GM18502 (cell line): ENCODE measurements around the gene GOLGA6A.
"Not testable (repeated sequence)": the region's sequence is repeated elsewhere in the genome, so short reads cannot be mapped to it uniquely, and the experiment has no call there.

ENCODE experiments used
- ATAC-seq: cut with Tn5 transposase; IDR thresholded peaks from one replicate; pipeline ENCODE4 v1.9.1; 2021; ENCODE audit warnings: mild to moderate bottlenecking; ENCODE audit not compliant: unreplicated experiment, poor library complexity

Gene GOLGA6A

DNA sequence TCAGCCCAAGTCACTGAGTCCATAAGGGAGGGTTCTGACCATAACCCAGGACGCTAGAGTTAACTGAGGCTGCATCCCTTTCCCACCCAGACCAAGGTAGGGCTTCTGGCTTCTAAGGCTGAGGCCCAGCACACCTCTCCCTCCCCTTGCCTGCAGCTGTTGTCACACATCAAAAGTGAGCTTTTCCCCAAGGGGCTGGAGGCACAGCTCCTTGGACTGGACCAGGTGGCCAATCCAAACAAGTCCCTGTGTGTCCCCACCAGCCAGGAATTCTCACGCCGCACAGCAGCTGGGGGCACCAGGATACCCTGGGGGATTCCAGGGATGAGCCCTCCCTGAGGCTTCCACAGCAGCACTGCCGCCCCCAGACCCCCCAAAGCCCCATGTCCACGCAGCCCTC, 25.8 kb upstream of the GOLGA6A start:
- ATAC-seq = no peak

GRCh38 chr15:74099963-74100733, 17.8 kb upstream of the GOLGA6A start:
- peak; percentile 84 for ATAC-seq

DNA sequence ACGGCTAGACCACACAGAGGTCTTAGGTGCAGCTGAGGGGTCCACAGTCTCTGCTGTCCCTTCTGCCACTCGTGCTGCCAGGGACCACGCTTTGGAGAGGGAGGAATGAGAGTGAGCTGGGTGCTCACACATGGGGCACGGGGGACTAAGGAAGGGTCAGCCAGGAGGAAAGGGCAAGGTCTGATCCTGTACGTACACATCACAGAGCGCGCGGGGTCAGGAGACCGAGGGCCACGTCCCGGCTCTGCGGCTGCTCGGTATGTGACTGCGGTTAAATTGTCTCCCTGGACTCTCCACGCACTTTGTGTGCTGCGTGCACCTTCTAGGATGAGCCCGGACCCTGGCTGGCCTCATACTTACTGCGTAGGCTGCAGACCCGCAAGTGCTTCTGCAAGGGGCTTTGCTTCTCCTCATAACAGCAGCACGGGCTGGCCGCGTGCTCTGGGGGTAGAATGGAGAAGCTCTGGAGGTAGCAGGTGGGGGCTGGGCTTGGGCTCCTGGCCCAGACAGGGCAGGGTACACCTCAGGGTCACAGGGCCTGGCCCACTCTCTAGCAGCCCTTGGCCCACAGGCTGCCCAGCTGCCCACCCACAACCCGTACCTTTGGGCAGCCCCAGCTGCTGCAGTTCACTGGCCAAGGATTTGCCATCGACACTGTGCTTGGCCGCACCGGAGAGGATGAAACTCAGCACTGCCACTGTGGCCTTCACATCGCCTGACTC, 14.6 kb upstream of the GOLGA6A start:
- ATAC-seq = not testable (repeated sequence)

GRCh38 chr15:74095610-74096009, 13.3 kb upstream of the GOLGA6A start:
- not testable (repeated sequence) for ATAC-seq

- not testable (repeated sequence) for ATAC-seq
Observed at GRCh38 chr15:74094567-74094966, 12.2 kb upstream of the GOLGA6A start.

DNA sequence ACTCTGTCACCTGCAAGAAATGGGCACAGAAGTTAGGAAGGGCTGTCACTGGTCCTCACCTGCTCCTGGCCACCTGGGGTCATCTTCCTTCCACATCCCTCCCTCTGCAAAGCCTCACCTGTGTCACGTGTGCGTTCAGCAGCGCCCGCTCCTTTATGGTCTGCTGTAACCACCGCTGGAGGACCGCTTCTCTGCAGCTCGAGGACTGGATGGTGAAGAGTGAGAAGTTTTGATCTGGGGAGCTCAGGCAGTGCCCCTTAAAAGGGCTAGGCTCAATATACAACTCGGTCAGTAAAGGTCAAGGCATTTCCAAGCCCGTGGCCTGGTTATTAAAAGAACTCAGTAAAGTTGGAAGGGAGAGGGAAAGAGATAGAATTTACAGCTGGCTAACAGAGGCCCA, 6.6 kb downstream of the GOLGA6A start:
- ATAC-seq = not testable (repeated sequence)

DNA sequence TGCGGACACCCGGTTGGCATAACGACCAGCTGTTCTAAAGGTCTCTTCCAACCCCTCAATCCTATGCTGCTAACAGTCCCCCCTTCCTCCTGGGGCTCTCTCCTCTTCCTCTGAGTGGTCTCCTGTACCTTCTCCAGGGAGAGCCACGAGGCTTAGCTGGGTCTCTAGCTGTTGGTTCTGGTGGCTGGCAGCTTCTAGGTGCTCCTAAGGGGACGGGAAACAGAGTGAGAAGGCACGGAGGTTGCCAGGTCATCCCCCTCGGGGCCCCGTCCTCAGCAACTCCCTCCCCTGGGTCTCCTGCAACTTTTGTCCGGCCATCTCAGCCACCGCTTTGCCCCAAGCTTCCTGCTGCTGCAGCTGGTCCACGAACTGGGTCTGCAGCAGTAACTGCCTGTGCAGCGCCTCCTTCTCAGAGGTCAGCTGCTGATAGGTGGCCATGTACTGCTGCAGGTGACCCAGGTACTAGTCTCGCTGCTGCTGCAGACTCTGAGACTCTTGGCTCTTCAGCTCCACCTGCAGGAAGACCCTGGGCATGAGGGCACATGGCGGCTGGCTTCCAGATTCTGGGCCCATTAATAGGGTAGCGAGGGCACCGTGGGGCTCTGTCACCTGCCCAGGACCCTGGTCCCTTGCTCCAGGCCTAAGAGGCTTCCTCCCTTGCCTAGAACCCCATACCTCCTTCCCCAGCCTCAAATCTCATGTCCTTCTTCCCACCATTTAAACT, 9.6 kb downstream of the GOLGA6A start:
- ATAC-seq = not testable (repeated sequence)

DNA sequence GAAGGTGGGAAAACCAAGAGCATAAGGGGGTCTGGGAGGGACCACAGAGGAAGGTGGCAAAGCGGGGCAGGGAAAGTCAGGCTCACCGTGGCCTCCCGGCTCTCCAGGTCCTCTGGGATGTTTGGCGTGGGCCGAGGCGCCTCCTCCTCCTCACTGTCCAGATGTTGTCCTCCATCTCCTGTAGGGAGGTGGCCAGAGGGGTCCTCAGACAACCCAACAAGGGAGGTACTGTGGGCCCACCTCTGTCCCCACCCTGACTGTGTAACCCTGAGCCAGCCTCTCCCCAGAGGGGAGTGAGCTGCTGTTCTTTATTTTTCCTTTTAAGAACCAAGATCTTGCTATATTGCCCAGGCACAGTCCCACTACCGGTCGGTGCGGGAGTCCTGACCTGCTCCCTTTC, 10.2 kb downstream of the GOLGA6A start:
- ATAC-seq = not testable (repeated sequence)

- not testable (repeated sequence) for ATAC-seq
Observed at GRCh38 chr15:74071645-74072044, 10.7 kb downstream of the GOLGA6A start.

- peak; percentile 49 for ATAC-seq
Observed at GRCh38 chr15:74065684-74066411, 16.5 kb downstream of the GOLGA6A start.

GRCh38 chr15:74064822-74065221, 17.5 kb downstream of the GOLGA6A start:
- ATAC-seq = not testable (repeated sequence)

GRCh38 chr15:74064183-74064582, 18.2 kb downstream of the GOLGA6A start:
- not testable (repeated sequence) for ATAC-seq

GRCh38 chr15:74063425-74064146, 18.8 kb downstream of the GOLGA6A start:
- not testable (repeated sequence) for ATAC-seq

GRCh38 chr15:74062671-74063070, 19.7 kb downstream of the GOLGA6A start:
- no peak for ATAC-seq

- ATAC-seq = no peak
Observed at GRCh38 chr15:74062236-74062635, 20.1 kb downstream of the GOLGA6A start.

DNA sequence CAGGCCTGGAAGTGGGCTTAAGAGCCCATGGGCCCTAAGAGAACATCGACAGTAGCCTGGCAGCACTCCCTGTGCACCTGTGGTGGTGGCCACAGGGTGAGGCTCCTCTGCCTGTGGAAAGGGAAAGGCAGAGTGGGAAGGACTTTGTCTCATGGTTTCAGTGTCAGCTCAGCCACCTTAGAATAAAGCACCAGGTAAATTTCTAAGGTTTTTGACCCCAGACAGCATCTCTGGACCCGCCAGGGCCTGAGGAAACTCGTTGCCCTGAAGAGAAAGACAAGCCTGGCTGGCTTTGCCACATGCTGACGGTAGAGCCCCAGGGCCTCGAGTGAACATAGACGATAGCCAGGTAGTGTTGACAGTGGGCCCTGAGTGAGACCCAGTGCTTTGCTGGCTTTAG, 22.1 kb downstream of the GOLGA6A start:
- ATAC-seq = no peak

DNA sequence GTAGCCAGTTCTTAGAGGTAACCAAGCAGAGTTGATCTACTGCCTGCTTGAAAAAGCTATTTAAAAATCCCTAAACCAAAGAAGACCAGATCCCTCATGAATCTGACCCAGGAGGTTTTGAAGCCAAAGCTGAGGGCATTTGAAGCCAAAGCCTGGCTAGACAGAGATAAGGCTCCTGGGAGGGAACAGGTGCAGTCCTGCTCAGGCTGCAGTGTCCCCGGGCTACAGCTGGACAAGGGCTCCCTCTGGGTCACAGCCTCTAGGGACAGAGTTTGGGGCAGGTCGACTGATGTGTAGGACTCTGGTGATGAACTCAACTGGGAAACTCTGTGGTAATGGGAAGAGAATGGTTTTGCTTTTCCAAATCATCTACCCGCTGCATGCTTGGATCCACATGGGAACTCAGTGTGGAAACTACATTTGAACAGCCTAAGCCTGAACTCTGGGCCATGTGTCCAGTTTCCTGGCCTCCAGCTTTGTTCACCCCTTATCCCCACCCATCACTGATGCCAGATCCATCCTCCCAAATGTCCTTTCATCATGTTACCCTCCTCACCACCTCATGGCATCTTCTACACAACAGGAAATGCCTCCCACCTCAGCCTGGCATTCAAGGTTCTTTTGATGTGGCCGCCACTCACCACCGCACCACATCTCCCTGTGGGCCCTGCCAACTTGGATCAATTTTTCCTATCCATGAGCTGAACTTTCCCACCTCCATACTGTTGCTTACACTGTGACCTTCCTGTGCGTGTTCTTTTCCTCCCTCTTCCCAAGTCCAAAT, 23.1 kb downstream of the GOLGA6A start:
- not testable (repeated sequence) for ATAC-seq

DNA sequence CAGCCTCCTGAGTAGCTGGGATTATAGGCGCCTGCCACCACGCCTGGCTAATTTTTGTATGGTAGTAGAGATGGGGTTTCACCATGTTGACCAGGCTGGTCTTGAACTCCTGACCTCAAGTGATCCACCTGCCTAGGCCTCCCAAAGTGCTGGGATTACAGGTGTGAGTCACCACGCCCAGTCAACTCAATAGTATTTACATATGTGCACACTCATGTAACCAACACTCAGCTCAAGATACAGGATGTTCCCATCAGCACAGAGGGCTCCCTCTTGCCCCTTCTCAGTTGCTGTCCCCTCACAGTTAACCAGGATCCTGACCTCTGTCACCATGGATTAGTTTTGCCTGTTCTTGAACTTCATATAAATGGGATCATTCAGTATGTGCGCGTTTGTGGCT, 26.0 kb downstream of the GOLGA6A start:
- ATAC-seq = not testable (repeated sequence)

- no peak for ATAC-seq
Observed at GRCh38 chr15:74055804-74056203, 26.5 kb downstream of the GOLGA6A start.
